NCI-H2171 treated with DMSO at 0.1 percent for 48 hours (cell line): ENCODE data around the gene BICRAL.
"Not testable (repeated sequence)": the region's sequence is repeated elsewhere in the genome, so short reads cannot be mapped to it uniquely, and the experiment has no call there.

Experiments used
- DNase-seq: peaks from one replicate; lab custom pipeline; 2025; lab: John Stamatoyannopoulos, UW

BICRAL gene

GRCh38 chr6:42846505-42846904 is 64.7 kb downstream of the BICRAL start:
- no peak for DNase-seq

GRCh38 chr6:42848700-42849099 is 66.8 kb downstream of the BICRAL start:
- DNase-seq, result no peak

- DNase-seq, result peak; percentile 53
These were observed 69.7 kb downstream of the BICRAL start for GRCh38 chr6:42851599-42851998.

DNA sequence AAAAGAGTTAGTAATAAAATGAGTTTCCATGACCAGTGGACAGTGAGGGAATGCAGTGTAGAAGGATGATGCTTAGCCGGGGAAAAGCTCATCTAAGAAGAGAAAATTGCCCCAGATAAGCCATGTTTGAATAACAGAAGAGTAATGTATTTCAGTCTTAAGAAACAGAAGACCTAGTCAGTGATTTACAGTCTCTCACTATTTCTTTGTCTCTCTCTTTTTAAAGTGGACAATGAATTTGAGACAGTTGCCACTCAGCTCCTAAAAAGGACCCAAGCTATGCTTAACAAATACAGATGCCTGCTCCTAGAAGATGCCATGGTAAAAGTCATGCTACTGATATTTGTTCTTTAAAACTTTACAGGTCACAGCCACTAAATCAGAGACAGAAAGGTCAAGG is 78.2 kb downstream of the BICRAL start:
- no peak for DNase-seq

GRCh38 chr6:42860481-42860880 is 78.6 kb downstream of the BICRAL start:
- DNase-seq, result no peak

DNA sequence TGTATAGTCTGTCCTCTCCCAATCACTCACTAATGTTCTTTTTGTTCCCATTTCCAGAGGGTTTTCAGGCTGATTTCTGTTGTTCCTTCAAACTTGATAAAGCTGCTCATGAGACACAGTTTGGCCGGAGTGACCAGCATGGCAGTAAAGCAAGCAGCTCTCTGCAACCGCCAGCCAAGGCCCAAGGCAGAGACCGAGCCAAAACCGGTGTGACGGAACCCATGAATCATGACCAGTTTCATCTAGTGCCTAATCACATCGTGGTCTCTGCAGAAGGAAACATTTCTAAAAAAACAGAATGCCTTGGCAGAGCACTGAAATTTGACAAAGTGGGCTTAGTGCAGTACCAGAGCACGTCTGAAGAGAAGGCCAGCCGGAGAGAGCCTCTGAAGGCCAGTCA is 82.8 kb downstream of the BICRAL start:
- DNase-seq, result no peak

- no peak for DNase-seq
These were observed 88.5 kb downstream of the BICRAL start for GRCh38 chr6:42870145-42870936.

DNA sequence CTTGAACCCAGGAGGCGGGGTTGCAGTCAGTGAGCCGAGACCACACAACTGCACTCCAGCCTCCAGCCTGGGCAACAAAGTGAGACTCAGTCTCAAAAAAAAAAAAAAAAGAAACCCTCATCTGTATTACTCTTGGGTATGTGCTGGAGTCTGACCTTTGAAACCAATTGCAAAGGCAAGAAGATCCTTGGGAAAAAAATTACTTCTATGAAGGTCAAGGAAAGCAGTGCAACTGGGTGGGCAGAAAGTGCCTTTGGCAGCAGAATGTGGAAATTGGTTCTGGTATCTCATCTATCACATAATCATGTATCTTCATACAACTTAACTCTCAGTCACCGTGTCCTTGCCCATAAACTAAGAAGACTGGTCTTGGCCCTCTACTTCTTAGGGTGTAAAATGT is 89.9 kb downstream of the BICRAL start:
- no peak for DNase-seq

DNA sequence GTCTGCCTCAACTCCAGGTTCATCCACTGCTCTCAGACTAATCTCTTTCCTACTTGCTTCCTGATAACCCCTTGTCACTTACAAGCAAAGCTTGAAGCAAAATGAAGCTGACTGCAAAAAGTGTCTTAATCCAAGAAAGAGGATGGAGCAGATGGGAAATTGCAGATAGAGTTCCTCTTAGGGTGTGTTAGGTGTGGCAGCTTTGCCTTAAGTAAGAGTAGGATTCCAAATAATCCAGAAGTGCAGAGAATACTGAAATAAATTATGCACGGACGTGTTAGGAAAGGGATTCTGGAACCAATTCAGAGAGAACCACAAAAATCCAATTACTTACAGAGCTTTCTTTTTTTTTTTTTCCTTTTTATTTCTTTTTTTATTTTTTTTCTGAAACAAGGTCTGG is 91.5 kb downstream of the BICRAL start:
- no peak for DNase-seq

DNA sequence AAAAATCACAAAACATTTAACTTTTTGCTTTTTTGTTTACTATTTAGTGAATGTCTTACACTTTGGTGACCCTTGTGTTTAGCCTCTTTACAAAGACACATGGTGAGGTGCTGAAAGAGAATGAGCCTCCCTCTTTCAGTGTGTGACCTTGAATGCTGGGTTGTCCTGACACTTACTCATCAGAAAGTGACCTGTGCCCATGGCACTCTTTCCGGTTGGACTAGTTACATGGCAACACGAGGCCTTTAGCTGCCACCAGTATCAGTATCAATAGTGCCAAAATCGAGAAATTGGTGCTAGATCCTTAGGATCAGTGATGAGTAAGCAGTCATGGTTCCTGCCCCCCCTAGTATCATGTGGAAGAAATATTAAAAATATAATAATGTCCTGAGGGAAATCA is 95.8 kb downstream of the BICRAL start:
- DNase-seq, result no peak

DNA sequence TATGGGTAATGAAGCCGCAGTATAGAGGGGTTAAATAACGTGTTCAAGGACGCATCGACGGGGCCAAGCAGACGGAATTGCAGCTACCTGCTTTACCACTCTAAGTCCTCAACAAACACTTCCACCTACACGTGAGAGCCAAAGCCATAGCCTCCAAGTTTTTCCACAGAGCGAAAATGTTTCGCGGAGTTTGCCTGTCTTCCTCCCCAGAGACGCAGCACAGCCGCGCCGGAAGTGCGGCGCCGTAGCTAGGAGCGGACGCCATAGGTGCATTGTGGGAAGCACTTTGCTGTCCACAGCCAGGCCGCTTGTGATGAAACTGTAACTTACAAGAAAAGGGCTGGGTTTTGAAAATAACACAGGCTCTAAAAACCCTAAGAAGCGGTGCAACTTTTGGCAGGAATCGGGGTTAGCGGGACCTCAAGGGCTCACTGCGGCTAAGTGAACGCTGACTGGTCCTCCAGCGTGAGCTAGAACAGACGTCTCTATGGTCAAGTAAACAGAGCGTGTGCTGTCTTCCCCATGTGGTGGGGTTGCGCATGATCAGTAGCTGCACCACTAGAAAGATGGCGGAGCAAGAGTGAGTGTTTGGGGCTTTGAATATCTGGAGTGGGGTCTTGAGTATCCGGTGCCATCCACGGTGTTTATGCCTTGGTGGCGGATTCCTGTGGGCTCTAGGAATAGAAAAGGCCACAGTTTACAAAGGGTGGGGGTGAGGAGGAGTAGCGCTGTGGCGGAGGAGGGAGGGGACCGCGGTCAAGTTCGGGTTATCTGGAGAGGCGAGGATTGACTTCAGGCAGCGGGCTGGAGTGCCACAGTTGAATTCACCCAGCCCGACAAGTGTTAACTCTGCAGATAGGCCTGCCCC is 97.8 kb downstream of the BICRAL start, which contains the start of gene RPL7L1:
Gene RPL7L1, plus strand, starts transcription at position 245 of the 868 bp plus-strand sequence. Its CDS starts 295 bp downstream, at position 540.
- peak; percentile 98 for DNase-seq

- not testable (repeated sequence) for DNase-seq
These were observed 98.5 kb downstream of the BICRAL start for GRCh38 chr6:42880240-42880817.

DNA sequence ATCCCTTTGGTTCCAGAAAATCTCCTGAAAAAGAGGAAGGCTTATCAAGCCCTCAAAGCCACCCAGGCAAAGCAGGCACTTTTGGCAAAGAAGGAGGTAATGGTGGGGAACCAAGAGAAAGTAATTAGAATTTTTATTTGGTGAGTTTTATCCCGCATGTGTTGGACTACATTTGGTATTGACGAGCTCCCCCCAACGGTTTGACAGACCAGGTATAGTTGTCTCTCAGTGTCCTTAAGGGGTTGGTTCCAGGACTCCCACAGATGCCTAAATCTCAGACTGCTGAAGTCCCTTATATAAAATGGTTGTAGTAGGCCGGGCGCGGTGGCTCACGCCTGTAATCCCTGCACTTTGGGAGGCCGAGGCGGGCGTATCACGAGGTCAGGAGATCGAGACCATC is 99.0 kb downstream of the BICRAL start:
- not testable (repeated sequence) for DNase-seq

GRCh38 chr6:42885702-42886101 is 103.8 kb downstream of the BICRAL start:
- DNase-seq, result no peak

- not testable (repeated sequence) for DNase-seq
These were observed 106.3 kb downstream of the BICRAL start for GRCh38 chr6:42888201-42888600.

DNA sequence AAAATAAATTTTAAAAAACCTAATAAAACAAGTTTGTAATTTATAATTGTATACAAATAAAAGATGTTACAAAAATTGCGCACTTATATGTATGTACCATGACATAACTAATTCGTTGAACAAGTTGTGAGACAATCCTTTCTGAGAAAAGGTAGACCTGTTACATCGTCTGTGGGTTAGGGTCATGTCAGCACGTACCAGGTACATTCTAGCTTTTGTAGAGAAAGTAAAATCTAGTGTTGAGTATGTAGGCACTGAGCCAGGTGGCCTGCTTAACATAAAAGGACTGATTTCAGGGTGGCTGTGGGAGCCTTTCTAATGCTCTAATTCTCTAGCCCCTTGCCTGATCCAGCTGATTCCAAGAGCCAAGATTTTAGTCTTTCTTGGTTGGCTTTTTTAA is 108.0 kb downstream of the BICRAL start:
- peak; percentile 38 for DNase-seq

DNA sequence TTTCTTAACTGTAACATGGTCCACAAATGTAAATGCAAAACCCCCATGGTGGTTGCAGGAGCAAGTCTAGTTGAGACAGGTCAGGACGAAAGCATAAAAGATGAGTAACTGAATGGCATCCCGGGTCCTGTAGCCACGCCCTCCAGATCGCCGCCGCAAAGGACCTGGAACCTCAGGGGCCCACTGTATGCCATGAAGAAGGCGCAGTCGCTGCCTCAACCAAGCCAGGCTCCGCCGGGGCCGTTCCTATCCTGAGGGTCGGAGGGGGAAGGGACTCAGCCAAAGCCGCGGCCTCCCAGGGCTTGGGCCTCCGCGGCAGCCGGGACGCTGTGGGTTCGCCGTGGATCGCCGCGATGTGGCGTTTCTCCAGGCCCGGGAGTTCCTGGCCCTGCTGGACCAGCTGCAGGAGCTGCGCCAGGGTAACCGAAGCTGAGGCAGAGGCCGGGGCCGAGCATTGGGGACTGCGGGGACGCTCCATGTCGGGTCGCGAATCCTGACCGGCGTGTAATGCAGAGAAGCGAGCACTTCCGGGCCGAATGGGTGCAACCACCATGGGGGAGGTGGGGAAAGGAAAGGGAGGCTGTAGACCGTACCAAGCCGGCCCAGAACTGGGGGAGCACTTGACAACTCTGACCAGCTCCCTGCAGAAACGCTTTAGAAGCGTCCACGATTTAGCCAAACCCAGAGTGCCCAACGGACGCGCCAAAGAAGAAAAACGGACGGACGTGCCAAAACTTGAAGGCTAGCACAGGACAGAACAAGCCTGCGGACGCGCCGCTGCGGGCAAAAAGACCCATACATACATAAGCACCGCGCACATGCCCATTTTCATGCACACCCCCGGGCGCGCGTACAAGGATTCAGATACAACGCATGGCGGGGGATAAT is 108.7 kb downstream of the BICRAL start:
- DNase-seq, result peak; percentile 84

DNA sequence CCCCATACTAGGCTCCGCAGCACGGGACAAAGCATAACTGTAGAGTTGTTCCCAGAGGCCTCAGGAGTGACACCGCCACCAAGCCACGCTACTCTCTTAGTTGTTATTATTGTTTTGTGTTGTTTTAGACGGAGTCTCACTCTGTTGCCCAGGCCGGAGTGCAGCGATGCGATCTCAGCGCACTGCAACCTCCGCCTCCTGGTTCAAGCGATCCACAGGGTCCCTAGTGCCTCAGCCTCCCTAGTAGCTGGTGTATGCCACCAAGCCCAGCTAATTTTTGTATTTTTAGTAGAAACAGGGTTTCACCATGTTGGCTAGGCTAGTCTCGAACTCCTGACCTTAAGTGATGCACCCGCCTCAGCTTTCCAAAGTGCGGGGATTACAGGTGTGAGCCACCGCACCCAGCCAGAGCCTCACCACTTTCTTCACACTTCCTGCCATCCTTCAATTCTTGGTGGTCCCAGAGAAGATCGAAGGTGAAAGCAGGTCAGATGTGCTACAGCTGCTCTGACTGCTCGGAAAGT is 109.4 kb downstream of the BICRAL start:
- DNase-seq, result no peak

DNA sequence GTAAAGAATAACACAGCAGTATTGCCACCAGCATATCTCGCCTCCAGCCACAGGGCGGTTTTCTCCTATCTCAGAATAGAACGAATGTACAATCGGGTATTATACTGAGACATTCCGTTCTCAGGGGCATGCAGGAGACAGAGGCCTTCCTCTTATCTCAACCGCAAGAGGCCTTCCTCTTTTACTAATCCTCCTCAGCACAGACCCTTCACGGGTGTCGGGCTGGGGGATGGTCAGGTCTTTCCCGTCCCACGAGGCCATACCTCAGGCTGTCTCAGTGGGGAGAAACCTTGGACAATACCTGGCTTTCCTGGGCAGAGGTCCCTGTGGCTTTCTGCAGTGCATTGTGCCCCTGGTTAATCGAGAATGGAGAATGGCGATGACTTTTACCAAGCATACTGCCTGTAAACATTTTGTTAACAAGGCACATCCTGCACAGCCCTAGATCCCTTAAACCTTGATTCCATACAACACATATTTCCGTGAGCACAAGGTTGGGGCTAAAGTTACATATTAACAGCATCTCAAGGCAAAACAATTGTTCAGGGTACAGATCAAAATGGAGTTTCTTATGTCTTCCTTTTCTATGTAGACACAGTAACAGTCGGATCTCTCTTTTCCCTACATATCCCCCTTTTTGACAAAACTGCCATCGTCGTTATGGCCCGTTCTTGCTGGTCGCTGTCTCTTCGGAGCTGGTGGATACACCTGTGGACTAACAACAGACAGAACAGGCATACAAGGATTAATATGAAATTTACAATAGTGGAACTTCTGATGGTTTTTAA is 112.4 kb downstream of the BICRAL start:
- not testable (repeated sequence) for DNase-seq

GRCh38 chr6:42896178-42896719 is 114.4 kb downstream of the BICRAL start:
- DNase-seq, result no peak
